ENCODE measurements around the gene OPRM1. TPM values are rescaled to one million over a fixed set of nuclear protein-coding genes. Genes with fewer than 3 reads are reported as not detected.
"Not testable (repeated sequence)": the region's sequence is repeated elsewhere in the genome, so short reads cannot be mapped to it uniquely, and the experiment has no call there.

Gene OPRM1
- total RNA-seq (2014; rRNA removed; shearing (Covaris generic)) = not detected in 2 replicates

DNA sequence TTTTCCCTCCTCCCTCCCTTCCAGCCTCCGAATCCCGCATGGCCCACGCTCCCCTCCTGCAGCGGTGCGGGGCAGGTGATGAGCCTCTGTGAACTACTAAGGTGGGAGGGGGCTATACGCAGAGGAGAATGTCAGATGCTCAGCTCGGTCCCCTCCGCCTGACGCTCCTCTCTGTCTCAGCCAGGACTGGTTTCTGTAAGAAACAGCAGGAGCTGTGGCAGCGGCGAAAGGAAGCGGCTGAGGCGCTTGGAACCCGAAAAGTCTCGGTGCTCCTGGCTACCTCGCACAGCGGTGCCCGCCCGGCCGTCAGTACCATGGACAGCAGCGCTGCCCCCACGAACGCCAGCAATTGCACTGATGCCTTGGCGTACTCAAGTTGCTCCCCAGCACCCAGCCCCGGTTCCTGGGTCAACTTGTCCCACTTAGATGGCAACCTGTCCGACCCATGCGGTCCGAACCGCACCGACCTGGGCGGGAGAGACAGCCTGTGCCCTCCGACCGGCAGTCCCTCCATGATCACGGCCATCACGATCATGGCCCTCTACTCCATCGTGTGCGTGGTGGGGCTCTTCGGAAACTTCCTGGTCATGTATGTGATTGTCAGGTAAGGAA is at the start of gene OPRM1:
TSS of gene OPRM1 (plus strand) at position 10 of the 612 bp plus-strand sequence. CDS start at position 315, 305 bp downstream.
- no peak for DNase-seq (ENCODE audit: low spot score)

DNA sequence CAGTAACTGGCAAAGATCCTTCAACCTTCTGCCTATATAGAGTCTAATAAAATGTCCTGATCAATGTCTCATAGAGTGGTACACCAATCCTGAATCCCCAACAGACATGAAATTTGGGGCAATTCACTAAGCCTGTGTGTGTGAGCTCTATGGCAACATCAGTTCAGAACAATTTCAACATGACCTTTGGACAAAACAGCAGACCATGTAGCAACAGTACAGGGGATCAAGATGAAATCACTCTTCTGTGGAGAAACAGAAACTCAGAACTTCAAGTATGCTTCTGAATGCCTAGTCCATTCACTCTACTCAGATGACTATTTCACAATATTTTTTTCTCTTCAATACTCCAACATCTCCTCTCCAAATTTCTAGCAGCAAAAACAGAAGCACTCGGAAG is 49.1 kb upstream of the OPRM1 start:
- DNase-seq (ENCODE audit: low spot score) = no peak

DNA sequence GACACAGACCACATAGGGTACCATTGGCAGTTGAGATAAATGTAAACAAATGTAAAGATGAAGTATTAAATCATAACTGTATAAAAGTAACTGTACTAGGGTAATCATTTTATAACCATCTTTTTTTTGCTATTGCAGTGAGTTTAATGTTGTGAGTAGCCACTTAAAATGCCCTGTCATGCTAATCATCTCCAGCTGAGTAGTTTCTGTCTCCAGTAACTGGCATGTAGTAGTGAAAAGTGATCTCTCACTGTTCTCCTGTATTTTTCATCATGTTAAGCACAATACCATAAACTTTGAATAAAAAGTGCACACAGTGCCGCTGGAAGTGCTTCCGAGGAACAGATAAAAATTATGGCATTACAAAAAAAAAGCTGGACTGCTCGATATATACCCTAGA is 45.0 kb upstream of the OPRM1 start:
- no peak for DNase-seq (ENCODE audit: low spot score)

DNA sequence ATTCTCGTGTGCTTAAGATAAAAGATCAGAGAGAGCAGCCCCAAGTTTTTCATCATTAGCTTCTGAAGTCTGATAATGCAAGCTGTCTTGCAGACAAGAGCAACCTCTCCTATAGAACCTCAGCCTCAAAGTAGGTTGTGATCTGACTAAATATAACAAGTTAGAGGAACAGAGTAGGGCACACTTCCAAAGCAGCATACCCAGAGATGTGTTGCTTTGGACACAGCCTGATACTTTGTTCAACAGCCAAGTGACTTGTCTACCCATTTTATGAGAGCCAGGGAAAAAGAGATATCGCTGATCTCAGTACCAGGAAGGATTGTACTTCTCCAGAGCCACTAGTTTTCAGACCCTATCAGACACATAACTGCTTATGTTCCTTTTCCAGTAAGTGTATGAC is 44.2 kb upstream of the OPRM1 start:
- no peak for DNase-seq (ENCODE audit: low spot score)

DNA sequence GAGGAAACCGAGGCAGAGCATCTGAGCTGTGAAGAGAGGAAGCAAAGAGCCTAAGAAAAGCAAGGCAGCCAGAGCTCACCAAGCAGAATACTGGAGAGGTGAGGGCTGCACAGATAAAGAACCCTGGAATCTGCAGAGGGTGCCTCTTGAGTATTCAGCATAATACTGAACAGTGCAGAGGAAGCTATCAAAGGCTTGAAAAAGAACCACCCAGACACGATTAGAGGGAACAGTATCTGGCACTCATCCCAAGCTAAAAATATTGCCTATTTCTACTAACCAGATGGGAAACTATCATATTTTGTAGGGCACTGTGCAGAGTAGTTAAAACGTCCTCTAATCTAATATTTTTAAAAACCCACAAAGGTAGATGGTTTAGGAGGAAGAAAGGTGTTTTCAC is 41.8 kb upstream of the OPRM1 start:
- DNase-seq (ENCODE audit: low spot score) = no peak

DNA sequence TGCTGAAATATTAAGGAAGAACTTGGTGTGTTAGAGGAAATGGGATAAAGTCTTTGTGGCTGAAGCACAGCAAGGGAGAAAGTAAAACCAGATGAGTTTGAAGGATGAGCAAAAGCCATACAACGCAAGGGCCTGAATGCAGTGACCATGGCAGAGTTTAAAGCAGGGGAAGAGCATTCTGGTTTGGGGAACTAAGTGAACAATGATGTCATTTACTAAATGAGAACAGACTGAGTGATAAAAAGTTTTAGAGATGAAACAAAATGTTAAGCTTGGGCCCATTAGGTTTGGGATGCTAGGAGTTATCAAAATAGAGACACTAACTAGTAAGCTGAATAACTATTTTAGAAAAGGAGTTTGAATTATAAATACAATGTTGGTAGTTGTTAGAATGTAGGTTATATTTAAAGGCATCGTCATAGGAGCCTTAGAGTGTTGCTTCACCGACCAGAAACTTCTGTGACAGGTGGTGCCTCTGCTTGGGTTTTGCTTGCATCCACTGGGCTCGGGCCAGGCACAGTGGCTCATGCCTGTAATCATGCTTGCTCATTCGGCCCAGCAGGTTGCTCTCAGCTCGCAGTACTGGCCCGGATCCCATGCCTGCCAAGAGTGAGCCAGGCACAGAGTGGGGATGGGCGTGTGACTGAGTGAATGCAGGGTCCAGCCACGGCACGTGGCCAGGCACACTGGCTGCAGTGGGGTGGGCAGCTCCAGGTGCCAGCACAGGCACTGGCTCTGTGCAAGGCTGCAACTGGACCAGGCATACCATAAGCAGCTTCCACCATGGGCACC is 37.4 kb upstream of the OPRM1 start:
- no peak for DNase-seq (ENCODE audit: low spot score)

DNA sequence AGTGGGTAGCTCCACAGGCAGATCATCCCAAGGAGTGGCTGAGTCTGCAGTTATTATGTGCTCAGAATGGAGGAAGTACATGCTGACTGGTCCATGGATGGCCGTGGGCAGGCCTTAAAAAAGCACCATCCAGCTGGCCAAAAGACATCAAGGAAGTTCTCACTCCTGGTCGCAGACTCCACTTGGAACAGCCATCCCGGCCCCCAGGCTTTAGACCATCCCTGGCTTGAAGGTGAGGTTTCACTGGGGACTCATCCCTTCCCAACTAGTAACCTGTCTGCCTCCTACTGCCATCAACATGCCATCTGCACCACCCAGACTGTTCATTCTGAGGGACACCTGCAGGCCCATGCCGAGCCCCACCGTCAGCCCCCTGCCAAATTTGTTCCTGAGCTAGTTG is 36.1 kb upstream of the OPRM1 start:
- no peak for DNase-seq (ENCODE audit: low spot score)

DNA sequence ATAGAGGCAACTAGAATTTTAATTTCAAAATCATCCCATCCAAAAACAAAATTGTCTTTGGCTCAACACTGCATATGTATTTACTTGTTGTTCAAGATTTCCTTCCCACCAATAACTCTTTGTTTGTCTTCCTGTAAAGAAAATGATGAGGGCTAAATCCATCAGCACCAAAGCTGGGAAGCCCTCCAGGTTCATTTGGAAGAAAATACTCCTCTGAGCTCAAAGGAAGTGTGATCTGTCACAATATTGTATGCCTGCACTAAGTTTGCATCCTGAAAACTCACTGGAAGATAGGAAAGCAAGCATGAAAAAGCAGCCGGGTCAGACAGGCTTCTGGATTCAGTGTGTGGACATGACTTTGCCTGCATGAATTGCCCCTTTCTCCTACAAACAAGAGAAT is 28.7 kb upstream of the OPRM1 start:
- DNase-seq (ENCODE audit: low spot score) = no peak

DNA sequence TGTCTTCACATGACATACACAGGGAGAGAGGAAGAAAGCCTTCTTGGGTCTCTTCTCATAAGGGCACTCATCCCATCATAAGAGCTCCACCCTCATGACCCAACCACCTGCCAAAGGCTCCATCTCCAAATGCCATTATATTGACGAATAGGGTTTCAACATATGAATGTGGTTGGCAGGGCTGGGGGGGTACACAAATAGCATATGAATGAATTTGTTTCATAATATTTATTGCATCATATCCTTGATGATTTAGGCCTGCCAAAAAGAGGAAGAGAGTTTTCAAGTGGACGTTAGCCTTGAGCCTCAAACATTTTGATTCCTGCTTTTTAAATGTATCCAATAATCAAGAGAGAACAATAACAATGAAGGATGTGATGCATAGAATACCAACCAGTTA is 26.2 kb upstream of the OPRM1 start:
- no peak for DNase-seq (ENCODE audit: low spot score)

DNA sequence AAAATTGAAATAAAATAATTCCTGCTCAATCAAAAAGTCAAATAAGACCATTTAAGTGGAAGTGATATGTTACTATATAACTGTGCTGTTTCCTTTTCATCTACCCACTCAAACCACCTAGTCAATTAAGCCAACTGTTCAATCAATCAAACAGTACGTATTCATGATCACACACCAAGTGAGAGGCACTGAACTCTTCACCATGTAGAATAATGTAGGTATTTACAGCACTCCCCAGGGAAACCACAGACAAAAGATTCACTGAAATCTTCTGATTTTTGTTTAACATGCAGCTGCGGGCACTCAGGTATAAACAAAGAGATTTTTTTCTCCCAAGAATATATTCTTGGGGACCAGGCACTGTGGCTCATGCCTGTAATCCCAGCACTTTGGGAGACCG is 21.3 kb upstream of the OPRM1 start:
- no peak for DNase-seq (ENCODE audit: low spot score)

DNA sequence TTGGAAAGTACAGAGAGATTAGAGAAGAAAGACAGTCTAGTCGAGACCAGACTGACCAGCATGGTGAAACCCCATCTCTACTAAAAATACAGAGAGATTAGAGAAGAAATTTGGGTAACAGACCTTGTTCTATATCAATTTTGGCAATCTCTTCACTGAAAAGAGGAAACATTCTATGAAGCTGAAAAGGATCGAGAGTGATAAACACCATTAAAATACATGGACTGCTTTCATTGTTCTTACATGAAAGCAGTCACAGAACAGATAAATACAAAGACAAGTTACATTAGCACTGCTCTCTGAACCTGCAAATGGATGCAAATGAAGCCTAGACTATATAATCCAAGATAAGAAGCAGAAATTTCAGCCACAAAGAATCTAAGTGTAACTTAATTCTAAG is 8.4 kb upstream of the OPRM1 start:
- no peak for DNase-seq (ENCODE audit: low spot score)

DNA sequence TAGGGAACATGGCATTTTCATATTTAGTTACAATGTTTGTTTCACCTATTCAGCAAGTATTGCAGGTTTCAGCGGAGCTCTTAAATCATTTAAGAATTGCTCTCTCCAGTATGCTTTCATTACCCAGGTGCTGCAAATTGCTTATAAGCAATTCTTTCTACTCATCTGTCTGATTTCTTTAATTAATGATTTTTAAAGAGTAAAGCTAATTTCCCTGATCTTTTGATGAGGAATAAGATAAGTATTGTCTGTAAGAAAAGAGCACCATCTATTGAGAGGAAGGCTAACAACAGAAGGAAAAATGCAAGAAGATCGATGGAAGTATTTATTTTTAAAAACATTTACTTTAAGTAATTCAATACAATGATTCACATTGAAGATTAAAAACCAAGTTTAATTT is 2.0 kb downstream of the OPRM1 start:
- DNase-seq (ENCODE audit: low spot score) = no peak

DNA sequence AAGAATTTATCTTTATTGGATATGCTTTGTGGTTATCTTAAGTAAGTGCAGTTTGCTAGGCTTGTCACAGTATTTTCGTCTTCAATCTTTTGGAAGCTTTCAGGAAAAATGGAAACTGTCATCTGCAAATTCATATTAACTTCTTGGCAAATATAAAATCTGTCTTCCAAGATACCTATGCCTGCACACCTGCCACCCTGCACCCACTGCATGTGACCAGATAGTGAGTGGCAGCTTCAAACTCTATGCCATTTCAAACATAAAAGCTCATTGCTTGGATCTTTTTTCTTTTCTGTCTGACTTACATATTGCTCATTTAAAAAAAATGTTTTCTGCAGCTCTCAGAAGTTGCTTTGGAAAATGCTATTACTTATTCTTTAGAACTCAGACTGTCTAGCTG is 14.1 kb downstream of the OPRM1 start:
- DNase-seq (ENCODE audit: low spot score) = no peak

DNA sequence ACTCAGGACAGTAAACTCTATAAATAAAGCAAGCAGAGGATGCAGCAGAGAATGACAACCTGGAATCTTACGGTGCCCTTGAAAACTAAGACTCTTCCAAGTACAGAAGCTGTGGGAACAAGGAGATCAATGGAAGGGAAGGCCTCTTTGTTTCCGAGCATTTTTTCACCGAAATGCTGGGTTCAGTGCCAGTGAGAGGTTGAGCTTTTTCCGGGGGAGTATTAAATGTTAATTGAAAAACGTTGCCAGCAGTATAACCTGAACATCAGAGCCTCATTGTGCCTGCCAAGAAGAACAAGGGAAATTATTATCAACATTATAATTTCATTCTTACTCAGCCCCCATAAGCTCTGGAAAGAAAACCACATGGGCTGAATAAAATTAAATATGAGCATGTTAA is 17.5 kb downstream of the OPRM1 start:
- DNase-seq (ENCODE audit: low spot score) = no peak

DNA sequence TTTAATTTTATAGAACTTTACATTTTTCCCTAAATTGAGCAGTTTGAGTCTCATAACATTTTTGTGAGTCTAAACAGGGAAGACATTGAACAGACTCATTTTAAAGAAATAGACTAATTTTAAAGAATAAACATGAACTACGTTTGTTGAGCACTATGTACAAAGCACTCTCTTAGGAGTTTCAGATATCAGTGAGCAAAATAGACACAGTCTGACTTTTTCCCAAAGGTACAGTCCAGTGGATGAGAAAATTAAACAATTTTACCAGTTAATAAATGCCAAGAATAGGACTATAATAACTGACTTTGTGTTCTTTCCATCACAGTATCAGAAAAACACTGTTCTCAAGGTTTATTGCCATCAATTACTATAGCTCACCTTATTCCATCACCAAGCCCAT is 18.1 kb downstream of the OPRM1 start:
- DNase-seq (ENCODE audit: low spot score) = no peak

DNA sequence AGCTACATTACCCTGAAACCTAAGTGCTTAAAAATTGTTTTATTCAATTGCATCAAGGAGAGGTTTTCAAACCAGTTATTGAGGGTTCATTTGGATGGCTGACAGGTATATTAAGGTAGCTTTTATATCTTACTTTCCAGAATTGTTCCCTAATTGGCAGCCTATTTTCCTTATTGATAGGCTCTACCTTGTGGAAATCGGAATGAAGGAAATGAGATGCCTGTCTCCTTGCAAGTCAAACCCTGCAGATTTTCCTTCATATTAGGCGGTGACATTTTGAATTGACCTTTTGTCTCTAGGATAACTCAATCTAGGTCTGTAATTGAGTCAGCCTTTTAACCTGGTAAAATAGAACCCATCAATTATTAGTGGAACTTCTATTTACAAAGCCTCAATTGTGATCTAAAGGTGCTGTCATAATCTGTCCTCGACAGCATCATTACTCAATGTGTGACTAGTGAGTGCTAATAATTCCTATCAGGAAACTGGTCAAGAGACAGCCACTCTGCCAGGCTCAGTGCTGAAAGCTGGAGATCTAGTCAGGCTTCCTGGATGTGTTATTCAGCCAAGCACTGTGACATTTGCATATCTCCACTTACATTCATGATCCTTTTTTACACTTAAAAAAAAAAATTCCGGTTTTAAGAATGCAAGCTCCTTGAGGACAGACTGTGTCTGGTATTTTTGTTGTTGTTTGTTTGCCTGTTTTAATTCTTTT is 20.1 kb downstream of the OPRM1 start:
- no peak for DNase-seq (ENCODE audit: low spot score)

DNA sequence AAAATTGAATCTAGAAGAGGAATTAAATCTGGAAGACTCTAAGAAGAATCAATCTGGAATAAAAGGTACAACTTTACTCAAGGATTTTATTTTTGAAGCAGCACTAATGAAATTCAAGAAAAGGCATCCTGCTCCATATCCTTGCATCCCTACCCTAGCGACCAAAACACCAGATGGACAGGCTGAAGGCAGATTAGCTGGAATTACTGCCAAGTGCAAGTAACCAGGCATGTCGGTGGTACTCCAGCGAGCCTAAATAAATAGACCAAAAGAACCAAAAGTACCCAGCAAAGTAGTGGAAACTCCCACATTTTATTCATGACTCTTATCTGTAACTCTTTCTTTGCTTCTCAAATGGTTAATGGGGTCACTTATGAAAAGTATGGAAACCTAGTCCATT is 21.0 kb downstream of the OPRM1 start:
- DNase-seq (ENCODE audit: low spot score) = no peak

DNA sequence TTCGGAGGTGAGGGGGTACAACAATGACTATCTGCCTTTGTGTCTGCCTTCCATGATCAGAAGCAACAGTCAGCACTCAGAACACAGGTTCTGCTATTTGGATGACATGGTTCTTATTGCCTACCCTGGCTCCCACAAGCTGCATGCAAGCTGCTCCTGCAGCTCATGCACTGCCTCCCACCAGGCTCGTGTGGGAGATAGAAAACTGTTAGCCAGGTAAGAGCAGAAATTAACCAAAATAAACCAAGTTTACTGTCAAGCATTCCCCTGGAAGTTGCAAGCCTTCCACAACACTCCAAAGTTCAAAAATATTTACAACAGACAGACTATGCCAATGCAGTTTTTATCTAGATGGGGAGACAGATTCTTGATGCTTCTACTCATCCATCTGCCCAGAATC is 31.0 kb downstream of the OPRM1 start:
- DNase-seq (ENCODE audit: low spot score) = no peak

DNA sequence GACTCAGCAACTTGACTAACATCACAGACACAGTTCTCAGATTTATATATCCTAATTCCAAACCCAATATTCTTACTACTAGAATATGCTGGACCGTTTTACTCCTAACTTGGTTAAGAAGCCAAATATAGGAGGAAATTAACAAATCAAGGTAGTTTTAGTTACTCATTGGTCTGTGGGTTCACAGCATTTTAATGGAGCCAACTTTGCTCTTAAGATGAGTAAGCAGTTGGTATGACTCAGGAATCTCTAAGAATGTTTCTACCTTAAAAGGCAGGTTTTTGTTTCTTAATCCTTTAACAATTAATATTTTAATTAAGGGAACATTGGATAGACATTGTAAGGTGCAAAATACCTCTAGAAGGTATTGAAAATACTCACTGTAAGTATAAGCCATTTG is 31.6 kb downstream of the OPRM1 start:
- no peak for DNase-seq (ENCODE audit: low spot score)

DNA sequence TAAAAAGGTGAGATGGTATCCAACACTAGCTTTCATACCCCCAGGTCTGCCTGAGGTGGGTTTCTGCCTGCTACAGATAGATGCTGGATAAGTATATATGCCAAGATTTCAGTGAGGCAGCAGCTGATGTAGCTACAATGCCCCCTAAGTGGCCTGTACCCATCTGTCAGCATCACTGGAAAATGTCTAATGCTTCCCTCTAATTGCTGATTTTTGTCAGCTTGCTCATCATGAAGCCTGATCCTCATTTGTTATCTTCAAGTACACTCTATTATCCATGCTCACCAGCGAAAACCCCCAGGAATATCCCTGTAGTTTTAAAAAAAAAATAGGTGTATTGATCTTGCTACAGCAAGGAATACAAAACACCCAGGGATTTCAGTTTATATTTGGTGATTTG is 32.2 kb downstream of the OPRM1 start:
- DNase-seq (ENCODE audit: low spot score) = no peak

DNA sequence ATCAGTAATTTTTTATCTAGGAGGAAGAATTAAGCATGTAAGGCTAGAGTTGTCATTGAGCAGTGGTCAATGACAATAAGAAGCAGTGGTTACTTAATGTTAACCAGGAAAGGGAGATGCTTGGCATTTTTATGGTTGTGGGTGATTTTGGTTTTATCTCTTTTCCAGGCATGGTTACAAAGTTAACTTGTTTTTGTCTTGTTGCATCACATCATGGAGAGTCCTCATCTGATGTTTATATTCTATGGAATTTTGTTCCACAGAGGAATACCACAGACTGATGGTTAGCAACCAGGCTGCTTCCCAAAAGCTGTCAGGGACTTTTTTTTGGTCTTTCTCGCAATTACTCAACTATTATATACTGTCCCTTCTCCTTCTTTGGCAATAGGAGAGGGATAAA is 32.7 kb downstream of the OPRM1 start:
- DNase-seq (ENCODE audit: low spot score) = no peak

DNA sequence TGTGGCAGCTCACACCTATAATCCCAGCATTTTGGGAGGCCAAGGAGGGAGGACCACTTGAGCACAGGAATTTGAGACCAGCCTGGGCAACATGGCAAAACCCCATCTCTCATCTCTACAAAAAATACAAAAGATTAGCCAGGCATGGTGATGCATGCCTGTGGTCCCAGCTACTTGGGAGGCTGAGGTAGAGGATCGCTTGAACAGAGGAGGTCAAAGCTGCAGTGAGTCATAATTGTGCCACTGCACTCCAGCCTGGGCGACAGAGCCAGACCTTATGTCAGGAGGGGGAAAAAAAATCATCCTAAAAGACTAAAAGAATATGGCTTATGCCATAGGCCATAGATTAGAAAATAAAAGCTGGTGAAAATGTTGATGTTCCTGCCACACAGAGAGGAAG is 39.6 kb downstream of the OPRM1 start:
- not testable (repeated sequence) for DNase-seq (ENCODE audit: low spot score)

All from HT-29 (cell line).